Astrocyte (in vitro differentiated cells and primary cell): ENCODE results near the gene IFT81. TPM values are rescaled to one million over a fixed set of nuclear protein-coding genes. Genes with fewer than 3 reads are reported as not detected.
A peak's percentile ranks its signal among the peaks of the same experiment; 100 is the strongest.

Source experiments
- DNase-seq: peaks from one replicate; pipeline ENCODE4 v3.0.0-alpha.2; 2010; ENCODE audit warnings: low read depth
- FAIRE-seq: peaks from 2 replicates; lab custom pipeline; 2011; peaks lifted over from hg19 to GRCh38; lab: Jason Lieb, UNC
- H2AFZ ChIP-seq: 2 replicates; pipeline ENCODE4 v1.6.0; 2012; ENCODE audit warnings: low read depth, low read length, inconsistent platforms
- H3K27ac ChIP-seq: 2 replicates; pipeline ENCODE4 v1.5.1; 2011; ENCODE audit warnings: low read depth, low read length, inconsistent platforms
- H3K27me3 ChIP-seq: 2 replicates; pipeline ENCODE4 v1.6.0; 2011; ENCODE audit warnings: low read length, inconsistent platforms; ENCODE audit not compliant: insufficient read depth
- H3K36me3 ChIP-seq: 2 replicates; pipeline ENCODE4 v1.5.1; 2011; ENCODE audit warnings: low read length, inconsistent platforms; ENCODE audit not compliant: insufficient read depth
- H3K4me1 ChIP-seq: 2 replicates; pipeline ENCODE4 v1.5.1; 2011; ENCODE audit warnings: low read length, inconsistent platforms; ENCODE audit not compliant: insufficient read depth
- H3K4me2 ChIP-seq: 2 replicates; pipeline ENCODE4 v1.6.0; 2012; ENCODE audit warnings: low read length, inconsistent platforms
- H3K4me3 ChIP-seq: 2 replicates; pipeline ENCODE4 v1.5.1; 2011; ENCODE audit warnings: low read depth, mild to moderate bottlenecking, low read length, inconsistent platforms; ENCODE audit not compliant: insufficient read depth
- H3K79me2 ChIP-seq: 2 replicates; pipeline ENCODE4 v1.6.0; 2012; ENCODE audit warnings: mild to moderate bottlenecking, low read length, inconsistent platforms; ENCODE audit not compliant: insufficient read depth
- H3K9ac ChIP-seq: 2 replicates; pipeline ENCODE4 v1.6.0; 2012; ENCODE audit warnings: mild to moderate bottlenecking, low read length, inconsistent platforms
- H3K9me3 ChIP-seq: 2 replicates; pipeline ENCODE4 v1.5.1; 2012; ENCODE audit warnings: low read depth, mild to moderate bottlenecking, low read length, inconsistent platforms; ENCODE audit not compliant: insufficient read depth
- H4K20me1 ChIP-seq: 2 replicates; pipeline ENCODE4 v1.6.0; 2012; ENCODE audit warnings: low read length, inconsistent platforms; ENCODE audit not compliant: insufficient read depth
- H3K27ac Mint-ChIP-seq: one replicate; pipeline ENCODE4 v1.8.0; 2021; ENCODE audit warnings: mild to moderate bottlenecking, mixed read lengths; ENCODE audit not compliant: unreplicated experiment
- H3K27me3 Mint-ChIP-seq: one replicate; pipeline ENCODE4 v1.8.0; 2021; ENCODE audit warnings: low read depth, mixed read lengths; ENCODE audit not compliant: unreplicated experiment
- H3K36me3 Mint-ChIP-seq: one replicate; pipeline ENCODE4 v1.8.0; 2021; ENCODE audit warnings: low read depth, mixed read lengths; ENCODE audit not compliant: unreplicated experiment
- H3K4me1 Mint-ChIP-seq: one replicate; pipeline ENCODE4 v1.8.0; 2021; ENCODE audit warnings: low read depth, mixed read lengths; ENCODE audit not compliant: unreplicated experiment
- H3K4me3 Mint-ChIP-seq: one replicate; pipeline ENCODE4 v1.8.0; 2021; ENCODE audit warnings: mild to moderate bottlenecking, moderate library complexity, mixed read lengths; ENCODE audit not compliant: unreplicated experiment
- H3K9me3 Mint-ChIP-seq: one replicate; pipeline ENCODE4 v1.8.0; 2021; ENCODE audit warnings: mild to moderate bottlenecking, mixed read lengths; ENCODE audit not compliant: unreplicated experiment
- CTCF ChIP-seq: IDR thresholded peaks from 2 replicates; pipeline ENCODE4 v1.5.1; 2011; ENCODE audit warnings: low read depth, mild to moderate bottlenecking, inconsistent platforms, low read length, moderate library complexity; ENCODE audit not compliant: insufficient read depth
- EZH2 ChIP-seq: IDR thresholded peaks from 2 replicates; pipeline ENCODE4 v1.6.1; 2012; ENCODE audit warnings: mild to moderate bottlenecking, low read length, inconsistent platforms; ENCODE audit not compliant: insufficient read depth
- total RNA-seq: library from RNA; stranded (reverse); gene quantifications from 2 replicates; pipeline ENCODE4 v1.2.1, GENCODE V29; 2021

IFT81 gene
- total RNA-seq, 1 donor from 2014 or later: 12.3 TPM

GRCh38 chr12:110157539-110157938, 33.4 kb downstream of the IFT81 start:
- Mint-ChIP-seq H3K4me1 (no peaks in the 10 kb centered on the region), H3K36me3 (peaks cover 34% of the 10 kb centered on the region), H3K27ac (no peak overlapping the region), H3K9me3 (peaks cover 5% of the 10 kb centered on the region), H3K27me3 (no peaks in the 10 kb centered on the region), H3K4me3 (no peak overlapping the region)
- TF ChIP-seq CTCF: no peak
- TF ChIP-seq EZH2: no peak
- DNase-seq: no peak
- Histone ChIP-seq H4K20me1 (no peaks in the 10 kb centered on the region), H3K9me3 (no peaks in the 10 kb centered on the region), H3K27ac (no peak overlapping the region), H3K27me3 (no peaks in the 10 kb centered on the region), H2AFZ (no peak overlapping the region), H3K4me3 (no peak overlapping the region), H3K4me1 (no peaks in the 10 kb centered on the region), H3K36me3 (peaks cover 7% of the 10 kb centered on the region), H3K79me2 (no peaks in the 10 kb centered on the region), H3K4me2 (no peak overlapping the region), H3K9ac (no peak overlapping the region)
- no peak for FAIRE-seq

GRCh38 chr12:110159671-110160245, 35.6 kb downstream of the IFT81 start:
- Histone ChIP-seq H3K79me2 (no peaks in the 10 kb centered on the region), H3K4me1 (no peaks in the 10 kb centered on the region), H3K27me3 (no peaks in the 10 kb centered on the region), H3K9me3 (no peaks in the 10 kb centered on the region), H3K27ac (no peak overlapping the region), H3K9ac (no peak overlapping the region), H3K36me3 (peaks cover 12% of the 10 kb centered on the region), H4K20me1 (no peaks in the 10 kb centered on the region), H3K4me2 (no peak overlapping the region), H2AFZ (no peak overlapping the region), H3K4me3 (no peak overlapping the region)
- no peak overlapping the region for H3K4me3 Mint-ChIP-seq
- peaks cover 32% of the 10 kb centered on the region for H3K36me3 Mint-ChIP-seq
- H3K27ac Mint-ChIP-seq: no peak overlapping the region
- no peaks in the 10 kb centered on the region for H3K4me1 Mint-ChIP-seq
- no peak for FAIRE-seq
- no peak for DNase-seq
- no peaks in the 10 kb centered on the region for H3K27me3 Mint-ChIP-seq
- TF ChIP-seq EZH2 (no peak), CTCF (no peak)
- H3K9me3 Mint-ChIP-seq: peaks cover 5% of the 10 kb centered on the region

DNA sequence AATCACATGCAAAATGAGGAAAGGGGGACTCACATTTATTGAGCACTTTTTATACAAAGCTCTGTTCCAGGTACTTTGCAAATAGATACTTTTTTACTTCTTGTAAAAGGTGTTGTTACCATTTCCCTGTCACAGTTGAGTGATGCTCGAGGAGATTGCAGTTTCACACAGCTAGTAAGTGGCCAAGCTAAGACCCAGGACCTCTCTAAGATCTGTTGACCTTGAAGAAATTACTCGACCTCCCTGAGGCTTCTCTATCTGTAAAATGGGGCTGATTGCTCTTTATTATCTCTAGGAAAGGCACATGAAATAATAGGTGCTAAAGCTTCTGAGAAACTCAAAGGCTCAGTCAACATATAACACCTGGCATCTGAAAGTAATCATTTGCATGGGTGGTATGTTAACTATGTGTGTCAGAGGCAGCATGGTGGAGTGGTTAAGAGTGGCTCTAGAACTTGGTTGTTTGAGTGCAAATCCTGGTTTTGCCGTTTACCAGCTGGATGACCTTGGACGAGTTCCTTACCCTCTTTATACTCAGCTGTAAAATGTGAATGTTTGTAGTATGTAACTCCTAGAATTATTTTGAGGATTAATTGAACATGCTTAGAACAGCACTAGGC, 41.5 kb downstream of the IFT81 start:
- Mint-ChIP-seq H3K4me3 (no peak overlapping the region), H3K27me3 (no peaks in the 10 kb centered on the region), H3K9me3 (no peaks in the 10 kb centered on the region), H3K27ac (no peak overlapping the region), H3K4me1 (no peaks in the 10 kb centered on the region), H3K36me3 (peaks cover 8% of the 10 kb centered on the region)
- TF ChIP-seq EZH2 (no peak), CTCF (no peak)
- Histone ChIP-seq H3K4me1 (no peaks in the 10 kb centered on the region), H2AFZ (no peak overlapping the region), H3K9me3 (no peaks in the 10 kb centered on the region), H3K4me2 (no peak overlapping the region), H4K20me1 (no peaks in the 10 kb centered on the region), H3K79me2 (no peaks in the 10 kb centered on the region), H3K27ac (no peak overlapping the region), H3K4me3 (no peak overlapping the region), H3K9ac (no peak overlapping the region), H3K27me3 (no peaks in the 10 kb centered on the region), H3K36me3 (peaks cover 13% of the 10 kb centered on the region)
- DNase-seq: no peak
- peak; percentile 26 for FAIRE-seq
